HepG2 (cell line): ENCODE measurements around the gene OGFOD3. TPM values are rescaled to one million over a fixed set of nuclear protein-coding genes. Genes with fewer than 3 reads are reported as not detected.

Source experiments
- BRCA1 ChIP-seq: sonication (generic); formaldehyde crosslinking; IDR thresholded peaks from 2 replicates; pipeline ENCODE4 v1.4.0; 2020; ENCODE audit warnings: missing genetic modification reagents
- KAT7 ChIP-seq: IDR thresholded peaks from 2 replicates; pipeline ENCODE4 v1.6.1; 2018; ENCODE audit warnings: borderline replicate concordance, missing compliant biosample characterization
- ZBTB25 ChIP-seq: IDR thresholded peaks from 2 replicates; pipeline ENCODE4 v1.6.1; 2018; ENCODE audit warnings: missing genetic modification reagents
- ZBTB49 ChIP-seq: sonication (generic); formaldehyde crosslinking; IDR thresholded peaks from 2 replicates; pipeline ENCODE4 v1.4.0; 2020; ENCODE audit warnings: missing genetic modification reagents, borderline replicate concordance
- ZNF331 ChIP-seq: sonication (generic); formaldehyde crosslinking; IDR thresholded peaks from 2 replicates; pipeline ENCODE4 v1.4.0; 2020; ENCODE audit warnings: missing genetic modification reagents
- polyA plus RNA-seq, 8 experiments: library from polyadenylated mRNA; depleted of rRNA in 3 of 8; stranded (reverse) in 7 of 8; unstranded in 1 of 8; fragments of >200 nt; fragmentation: Illumina TruSeq in 4 of 8; extraction: Trizol in 4 of 8; gene quantifications; 2 replicates each; pipeline versions ENCODE4 v1.2.1 to v1.2.3, GENCODE V29; 2011 to 2016; ENCODE audit warnings: low read depth in 4 of 8, missing spikeins in 1 of 8, mixed read lengths in 1 of 8; ENCODE audit not compliant: insufficient read depth in 1 of 8
- total RNA-seq, 5 experiments: library from RNA; depleted of rRNA; stranded (reverse); fragments of >200 nt; fragmentation: Illumina TruSeq; extraction: Trizol; gene quantifications; 2 replicates each; pipeline ENCODE4 v1.2.3, GENCODE V29; 2016; ENCODE audit warnings: low read depth in 1 of 5
- TF ChIP-seq, protein P1 (sequence below): sonication (generic); formaldehyde crosslinking; IDR thresholded peaks from 2 replicates; pipeline ENCODE4 v1.4.0; 2020; ENCODE audit warnings: missing genetic modification reagents
- TF ChIP-seq, protein P2 (sequence below): sonication (generic); formaldehyde crosslinking; IDR thresholded peaks from 2 replicates; pipeline ENCODE4 v1.4.0; 2020; ENCODE audit warnings: missing genetic modification reagents
- TF ChIP-seq, protein P3 (sequence below): IDR thresholded peaks from 2 replicates; pipeline ENCODE4 v1.6.1; 2016; ENCODE audit warnings: low read depth, control low read depth
- TF ChIP-seq, protein P4 (sequence below): sonication (generic); formaldehyde crosslinking; IDR thresholded peaks from 2 replicates; pipeline ENCODE4 v1.5.0; 2020; ENCODE audit warnings: missing genetic modification reagents

Gene OGFOD3
- total and polyA plus RNA-seq, 2 of the 13 experiments (the other 11 are each of a cell fraction or from before 2014, with no cell fraction given) = 40.0 to 42.1 TPM

DNA sequence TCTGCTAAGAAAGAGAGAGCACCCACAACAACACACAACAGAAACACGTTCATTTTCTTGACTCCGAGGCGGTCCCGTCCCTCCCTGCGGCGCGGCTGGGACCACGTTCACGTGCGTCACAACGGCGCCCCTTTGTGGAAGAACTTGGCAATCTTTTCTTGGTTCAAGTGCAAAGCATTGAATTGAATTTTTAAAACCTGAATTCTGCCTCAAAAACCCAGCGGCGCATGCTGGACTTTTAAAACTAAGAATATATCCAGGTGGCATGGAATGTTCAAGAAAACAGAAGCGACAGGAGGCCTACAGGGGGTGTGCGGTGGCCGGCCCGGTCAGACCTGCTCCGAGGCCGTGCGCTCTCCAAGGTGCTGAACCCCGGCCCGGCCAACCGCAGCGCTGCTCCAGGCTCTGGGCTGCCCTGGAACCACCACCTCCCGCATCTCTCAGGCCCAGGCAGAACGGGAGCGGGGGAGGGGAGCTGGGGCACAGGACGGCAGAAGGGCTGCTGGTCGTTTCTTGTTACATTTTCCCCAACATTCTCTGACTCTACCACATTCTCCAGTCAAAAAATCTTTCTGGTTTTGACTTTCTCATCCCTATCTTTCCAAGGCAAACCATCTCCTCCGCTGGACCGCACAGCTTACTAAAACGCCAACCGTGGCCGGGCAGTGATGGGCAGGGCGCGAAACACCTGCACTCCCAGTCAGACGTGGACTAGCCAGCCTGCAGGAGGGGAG lies 3.7 kb downstream of the OGFOD3 start (continued):
- TF ChIP-seq, protein P1, sequence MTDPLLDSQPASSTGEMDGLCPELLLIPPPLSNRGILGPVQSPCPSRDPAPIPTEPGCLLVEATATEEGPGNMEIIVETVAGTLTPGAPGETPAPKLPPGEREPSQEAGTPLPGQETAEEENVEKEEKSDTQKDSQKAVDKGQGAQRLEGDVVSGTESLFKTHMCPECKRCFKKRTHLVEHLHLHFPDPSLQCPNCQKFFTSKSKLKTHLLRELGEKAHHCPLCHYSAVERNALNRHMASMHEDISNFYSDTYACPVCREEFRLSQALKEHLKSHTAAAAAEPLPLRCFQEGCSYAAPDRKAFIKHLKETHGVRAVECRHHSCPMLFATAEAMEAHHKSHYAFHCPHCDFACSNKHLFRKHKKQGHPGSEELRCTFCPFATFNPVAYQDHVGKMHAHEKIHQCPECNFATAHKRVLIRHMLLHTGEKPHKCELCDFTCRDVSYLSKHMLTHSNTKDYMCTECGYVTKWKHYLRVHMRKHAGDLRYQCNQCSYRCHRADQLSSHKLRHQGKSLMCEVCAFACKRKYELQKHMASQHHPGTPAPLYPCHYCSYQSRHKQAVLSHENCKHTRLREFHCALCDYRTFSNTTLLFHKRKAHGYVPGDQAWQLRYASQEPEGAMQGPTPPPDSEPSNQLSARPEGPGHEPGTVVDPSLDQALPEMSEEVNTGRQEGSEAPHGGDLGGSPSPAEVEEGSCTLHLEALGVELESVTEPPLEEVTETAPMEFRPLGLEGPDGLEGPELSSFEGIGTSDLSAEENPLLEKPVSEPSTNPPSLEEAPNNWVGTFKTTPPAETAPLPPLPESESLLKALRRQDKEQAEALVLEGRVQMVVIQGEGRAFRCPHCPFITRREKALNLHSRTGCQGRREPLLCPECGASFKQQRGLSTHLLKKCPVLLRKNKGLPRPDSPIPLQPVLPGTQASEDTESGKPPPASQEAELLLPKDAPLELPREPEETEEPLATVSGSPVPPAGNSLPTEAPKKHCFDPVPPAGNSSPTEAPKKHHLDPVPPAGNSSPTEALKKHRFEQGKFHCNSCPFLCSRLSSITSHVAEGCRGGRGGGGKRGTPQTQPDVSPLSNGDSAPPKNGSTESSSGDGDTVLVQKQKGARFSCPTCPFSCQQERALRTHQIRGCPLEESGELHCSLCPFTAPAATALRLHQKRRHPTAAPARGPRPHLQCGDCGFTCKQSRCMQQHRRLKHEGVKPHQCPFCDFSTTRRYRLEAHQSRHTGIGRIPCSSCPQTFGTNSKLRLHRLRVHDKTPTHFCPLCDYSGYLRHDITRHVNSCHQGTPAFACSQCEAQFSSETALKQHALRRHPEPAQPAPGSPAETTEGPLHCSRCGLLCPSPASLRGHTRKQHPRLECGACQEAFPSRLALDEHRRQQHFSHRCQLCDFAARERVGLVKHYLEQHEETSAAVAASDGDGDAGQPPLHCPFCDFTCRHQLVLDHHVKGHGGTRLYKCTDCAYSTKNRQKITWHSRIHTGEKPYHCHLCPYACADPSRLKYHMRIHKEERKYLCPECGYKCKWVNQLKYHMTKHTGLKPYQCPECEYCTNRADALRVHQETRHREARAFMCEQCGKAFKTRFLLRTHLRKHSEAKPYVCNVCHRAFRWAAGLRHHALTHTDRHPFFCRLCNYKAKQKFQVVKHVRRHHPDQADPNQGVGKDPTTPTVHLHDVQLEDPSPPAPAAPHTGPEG (CRISPR knock-in tag) = peak; percentile 94
- TF ChIP-seq BRCA1 (peak; percentile 99), ZNF331 (CRISPR knock-in tag) (peak; percentile 97), ZBTB49 (CRISPR knock-in tag) (peak; percentile 90), ZBTB25 (CRISPR knock-in tag) (peak; percentile 94), KAT7 (CRISPR knock-in tag) (peak; percentile 74; the same call in 1 of the 2 replicates)
- TF ChIP-seq, protein P2, sequence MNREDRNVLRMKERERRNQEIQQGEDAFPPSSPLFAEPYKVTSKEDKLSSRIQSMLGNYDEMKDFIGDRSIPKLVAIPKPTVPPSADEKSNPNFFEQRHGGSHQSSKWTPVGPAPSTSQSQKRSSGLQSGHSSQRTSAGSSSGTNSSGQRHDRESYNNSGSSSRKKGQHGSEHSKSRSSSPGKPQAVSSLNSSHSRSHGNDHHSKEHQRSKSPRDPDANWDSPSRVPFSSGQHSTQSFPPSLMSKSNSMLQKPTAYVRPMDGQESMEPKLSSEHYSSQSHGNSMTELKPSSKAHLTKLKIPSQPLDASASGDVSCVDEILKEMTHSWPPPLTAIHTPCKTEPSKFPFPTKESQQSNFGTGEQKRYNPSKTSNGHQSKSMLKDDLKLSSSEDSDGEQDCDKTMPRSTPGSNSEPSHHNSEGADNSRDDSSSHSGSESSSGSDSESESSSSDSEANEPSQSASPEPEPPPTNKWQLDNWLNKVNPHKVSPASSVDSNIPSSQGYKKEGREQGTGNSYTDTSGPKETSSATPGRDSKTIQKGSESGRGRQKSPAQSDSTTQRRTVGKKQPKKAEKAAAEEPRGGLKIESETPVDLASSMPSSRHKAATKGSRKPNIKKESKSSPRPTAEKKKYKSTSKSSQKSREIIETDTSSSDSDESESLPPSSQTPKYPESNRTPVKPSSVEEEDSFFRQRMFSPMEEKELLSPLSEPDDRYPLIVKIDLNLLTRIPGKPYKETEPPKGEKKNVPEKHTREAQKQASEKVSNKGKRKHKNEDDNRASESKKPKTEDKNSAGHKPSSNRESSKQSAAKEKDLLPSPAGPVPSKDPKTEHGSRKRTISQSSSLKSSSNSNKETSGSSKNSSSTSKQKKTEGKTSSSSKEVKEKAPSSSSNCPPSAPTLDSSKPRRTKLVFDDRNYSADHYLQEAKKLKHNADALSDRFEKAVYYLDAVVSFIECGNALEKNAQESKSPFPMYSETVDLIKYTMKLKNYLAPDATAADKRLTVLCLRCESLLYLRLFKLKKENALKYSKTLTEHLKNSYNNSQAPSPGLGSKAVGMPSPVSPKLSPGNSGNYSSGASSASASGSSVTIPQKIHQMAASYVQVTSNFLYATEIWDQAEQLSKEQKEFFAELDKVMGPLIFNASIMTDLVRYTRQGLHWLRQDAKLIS = no peak; the same call in 1 of the 2 replicates
- TF ChIP-seq, protein P3, sequence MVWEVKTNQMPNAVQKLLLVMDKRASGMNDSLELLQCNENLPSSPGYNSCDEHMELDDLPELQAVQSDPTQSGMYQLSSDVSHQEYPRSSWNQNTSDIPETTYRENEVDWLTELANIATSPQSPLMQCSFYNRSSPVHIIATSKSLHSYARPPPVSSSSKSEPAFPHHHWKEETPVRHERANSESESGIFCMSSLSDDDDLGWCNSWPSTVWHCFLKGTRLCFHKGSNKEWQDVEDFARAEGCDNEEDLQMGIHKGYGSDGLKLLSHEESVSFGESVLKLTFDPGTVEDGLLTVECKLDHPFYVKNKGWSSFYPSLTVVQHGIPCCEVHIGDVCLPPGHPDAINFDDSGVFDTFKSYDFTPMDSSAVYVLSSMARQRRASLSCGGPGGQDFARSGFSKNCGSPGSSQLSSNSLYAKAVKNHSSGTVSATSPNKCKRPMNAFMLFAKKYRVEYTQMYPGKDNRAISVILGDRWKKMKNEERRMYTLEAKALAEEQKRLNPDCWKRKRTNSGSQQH (CRISPR knock-in tag) = peak; percentile 96
- TF ChIP-seq, protein P4, sequence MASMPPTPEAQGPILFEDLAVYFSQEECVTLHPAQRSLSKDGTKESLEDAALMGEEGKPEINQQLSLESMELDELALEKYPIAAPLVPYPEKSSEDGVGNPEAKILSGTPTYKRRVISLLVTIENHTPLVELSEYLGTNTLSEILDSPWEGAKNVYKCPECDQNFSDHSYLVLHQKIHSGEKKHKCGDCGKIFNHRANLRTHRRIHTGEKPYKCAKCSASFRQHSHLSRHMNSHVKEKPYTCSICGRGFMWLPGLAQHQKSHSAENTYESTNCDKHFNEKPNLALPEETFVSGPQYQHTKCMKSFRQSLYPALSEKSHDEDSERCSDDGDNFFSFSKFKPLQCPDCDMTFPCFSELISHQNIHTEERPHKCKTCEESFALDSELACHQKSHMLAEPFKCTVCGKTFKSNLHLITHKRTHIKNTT (CRISPR knock-in tag) = no peak
